Stimulated activated CD4-positive, alpha-beta T cell treated with anti-CD3 and anti-CD28 coated beads, Interleukin-1b, Interleukin-23, amount 100 ng/mL, for 48 hours (primary cell): ENCODE measurements around the gene CCNF.
"Not testable (repeated sequence)": the region's sequence is repeated elsewhere in the genome, so short reads cannot be mapped to it uniquely, and the experiment has no call there.

Source experiments
- DNase-seq: peaks from one replicate; pipeline ENCODE4 v3.0.0-alpha.2; 2020

CCNF gene

GRCh38 chr16:2429771-2430663 lies 770 bp downstream of the CCNF start:
- no peak for DNase-seq

- DNase-seq: no peak
These were observed 3.0 kb downstream of the CCNF start for GRCh38 chr16:2432286-2432685.

DNA sequence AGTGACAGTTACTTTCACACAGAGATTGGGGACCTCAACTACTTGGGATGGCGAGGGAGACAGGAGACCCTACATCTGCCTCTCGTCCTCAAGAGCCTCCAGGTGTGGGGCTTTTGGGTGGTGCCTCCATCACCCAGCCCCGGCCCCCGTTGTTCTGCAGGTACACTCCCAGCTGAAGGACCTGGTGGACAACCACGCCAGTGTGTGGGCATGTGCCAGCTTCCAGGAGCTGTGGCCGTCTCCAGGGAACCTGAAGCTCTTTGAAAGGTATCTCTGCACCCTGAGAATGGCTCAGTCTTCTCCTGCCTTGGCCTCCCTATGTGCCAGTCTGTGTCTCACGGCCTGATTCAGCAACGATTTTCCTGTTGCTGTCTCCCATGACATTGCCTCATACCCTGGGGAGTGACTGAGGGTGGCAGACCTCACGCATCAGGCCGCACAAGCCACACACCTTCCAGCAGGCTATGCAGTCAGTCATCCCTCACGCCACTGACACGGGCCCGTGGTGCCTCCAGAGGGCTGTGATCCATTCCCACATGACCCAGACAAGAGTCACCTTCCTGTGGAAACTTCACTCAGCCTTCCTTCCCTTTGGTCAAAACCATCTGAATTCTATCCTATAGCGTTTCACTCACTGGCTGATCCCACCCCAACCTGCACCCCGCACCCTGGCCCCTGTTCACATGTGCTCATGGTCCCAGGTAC lies 3.7 kb downstream of the CCNF start:
- DNase-seq: no peak

GRCh38 chr16:2435236-2435635 lies 6.0 kb downstream of the CCNF start:
- not testable (repeated sequence) for DNase-seq

DNA sequence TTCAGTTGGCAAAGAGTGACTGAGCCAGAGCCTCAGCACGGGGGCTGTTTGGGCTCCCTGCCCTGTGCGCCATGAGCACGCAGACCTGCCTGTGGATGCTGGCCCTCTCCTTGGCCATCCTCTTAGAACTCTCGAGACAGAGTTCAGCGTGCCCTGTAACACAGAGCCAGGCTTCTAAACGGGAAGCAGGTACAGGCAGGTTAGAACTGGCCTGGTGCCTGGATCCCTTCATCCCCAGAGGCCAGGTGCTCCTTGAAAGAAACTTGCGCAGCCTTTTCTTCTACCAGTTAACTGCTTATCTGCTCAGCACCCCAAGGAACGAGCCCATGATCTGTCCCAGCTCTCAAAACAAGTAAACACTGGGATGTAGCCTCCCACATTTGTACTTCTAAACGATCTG lies 6.9 kb downstream of the CCNF start:
- no peak for DNase-seq

GRCh38 chr16:2437032-2437790 lies 8.0 kb downstream of the CCNF start:
- no peak for DNase-seq

- DNase-seq: no peak
These were observed 8.9 kb downstream of the CCNF start for GRCh38 chr16:2438121-2438520.

DNA sequence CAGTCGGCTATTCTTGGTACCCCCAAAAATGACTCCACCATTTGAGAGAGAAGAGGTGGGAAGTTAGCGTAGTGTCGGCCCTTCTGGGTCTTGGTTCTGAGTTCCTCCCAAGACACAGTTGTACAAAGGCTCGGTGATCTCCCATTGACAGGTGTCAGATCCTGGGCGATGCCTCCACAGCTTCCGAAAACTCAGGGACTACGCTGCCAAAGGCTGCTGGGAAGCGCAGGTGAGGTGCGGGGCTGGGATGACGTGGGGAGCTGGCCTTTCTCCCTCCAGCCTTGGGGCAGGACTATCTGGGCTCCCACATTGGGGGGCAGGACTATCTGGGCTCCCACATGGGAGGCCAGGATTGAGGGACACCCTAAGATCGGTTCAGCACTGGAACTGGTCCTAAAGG lies 10.4 kb downstream of the CCNF start:
- no peak for DNase-seq

DNA sequence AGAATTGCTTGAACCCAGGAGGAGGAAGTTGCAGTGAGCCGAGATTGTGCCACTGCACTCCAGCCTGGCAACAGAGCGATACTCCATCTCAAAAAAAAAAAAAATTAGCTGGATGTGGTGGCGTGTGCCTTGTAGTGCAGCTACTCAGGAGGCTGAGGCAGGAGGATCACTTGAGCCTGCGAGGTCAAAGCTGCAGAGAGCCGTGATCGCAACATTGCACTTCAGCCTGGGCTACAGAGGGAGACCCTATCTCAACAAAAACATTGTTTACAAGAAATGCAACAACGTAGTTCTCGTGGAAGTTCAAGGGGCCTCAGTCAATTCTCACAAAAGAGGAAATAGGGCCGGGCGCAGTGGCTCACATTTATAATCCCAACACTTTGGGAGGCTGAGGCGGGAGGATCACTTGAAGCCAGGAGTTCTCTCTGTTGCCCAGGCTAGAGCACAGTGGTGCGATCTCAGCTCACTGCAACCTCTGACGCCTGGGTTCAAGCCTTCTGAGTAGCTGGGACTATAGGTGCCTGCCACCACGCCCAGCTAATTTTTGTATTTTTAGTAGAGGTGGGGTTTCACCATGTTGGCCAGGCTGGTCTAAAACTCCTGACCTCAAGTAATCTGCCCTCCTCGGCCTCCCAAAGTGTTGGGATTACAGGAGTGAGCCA lies 12.0 kb downstream of the CCNF start:
- not testable (repeated sequence) for DNase-seq

GRCh38 chr16:2443555-2443954 lies 14.3 kb downstream of the CCNF start:
- no peak for DNase-seq

- no peak for DNase-seq
These were observed 18.8 kb downstream of the CCNF start for GRCh38 chr16:2447920-2448583.

GRCh38 chr16:2449118-2449517 lies 19.9 kb downstream of the CCNF start:
- DNase-seq: no peak

DNA sequence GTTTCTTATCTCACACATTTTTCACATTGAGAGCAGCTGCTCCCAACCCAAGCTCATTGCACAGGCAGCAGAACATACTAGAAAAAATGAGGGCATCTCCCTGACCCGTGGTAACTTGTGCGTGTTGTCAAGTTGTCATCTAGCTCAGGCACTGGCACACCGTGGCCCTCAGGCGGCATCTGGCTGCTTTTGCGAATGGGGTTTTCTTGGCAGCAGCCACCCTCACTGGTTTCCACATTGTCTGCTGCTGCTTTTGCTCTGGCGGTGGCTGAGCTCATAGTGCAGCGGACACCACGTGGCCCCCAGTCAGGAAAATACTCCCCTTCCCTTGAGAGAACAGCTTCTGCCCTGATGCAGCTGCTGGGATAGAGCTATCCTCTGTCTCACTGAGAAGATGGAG lies 21.3 kb downstream of the CCNF start:
- DNase-seq: no peak

- DNase-seq: no peak
These were observed 21.7 kb downstream of the CCNF start for GRCh38 chr16:2450975-2451381.

DNA sequence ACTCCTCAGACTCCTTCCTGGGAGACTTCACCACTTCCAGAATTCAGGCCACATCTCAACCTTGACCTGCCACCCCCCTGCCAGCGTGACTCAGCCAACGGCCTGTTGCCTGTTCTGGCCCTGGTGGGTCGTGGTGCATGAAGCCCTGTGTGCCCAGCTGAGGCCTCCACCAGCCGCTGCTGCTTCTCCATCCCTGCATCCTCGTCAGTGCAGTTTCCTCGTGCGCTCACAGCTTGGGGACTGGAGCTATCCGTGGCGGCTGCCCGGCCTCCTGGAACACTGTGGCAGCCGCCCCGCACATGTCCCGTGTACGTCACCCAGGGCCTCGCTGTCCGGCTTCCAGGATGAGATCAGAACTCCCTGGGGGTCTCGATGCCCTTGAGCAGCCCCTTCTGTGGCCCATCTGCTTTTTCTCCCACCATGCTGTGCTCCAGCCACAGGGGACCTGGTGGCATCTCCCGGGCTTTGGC lies 22.6 kb downstream of the CCNF start:
- DNase-seq: no peak

DNA sequence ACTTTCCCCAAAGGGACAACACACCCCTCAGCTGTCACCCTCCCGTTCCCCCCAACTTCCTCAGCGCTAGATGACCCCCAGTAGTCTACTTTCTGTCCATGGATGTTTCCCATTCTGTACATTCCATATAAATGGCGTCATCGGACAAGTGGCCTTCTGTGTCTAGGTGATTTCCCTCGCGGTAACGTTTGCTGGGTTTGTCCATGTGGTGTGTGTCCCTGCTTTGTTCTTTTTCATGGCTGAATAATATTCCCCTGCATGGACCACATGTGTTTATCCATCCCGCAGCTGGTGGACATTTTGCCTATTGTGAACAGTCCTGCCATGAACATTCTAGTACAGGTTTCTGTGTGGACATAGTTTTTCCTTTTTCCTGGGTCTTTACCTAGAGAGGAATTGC lies 23.4 kb downstream of the CCNF start:
- no peak for DNase-seq

GRCh38 chr16:2455081-2455845 lies 26.0 kb downstream of the CCNF start:
- no peak for DNase-seq

- no peak for DNase-seq
These were observed 27.4 kb downstream of the CCNF start for GRCh38 chr16:2456551-2457153.

DNA sequence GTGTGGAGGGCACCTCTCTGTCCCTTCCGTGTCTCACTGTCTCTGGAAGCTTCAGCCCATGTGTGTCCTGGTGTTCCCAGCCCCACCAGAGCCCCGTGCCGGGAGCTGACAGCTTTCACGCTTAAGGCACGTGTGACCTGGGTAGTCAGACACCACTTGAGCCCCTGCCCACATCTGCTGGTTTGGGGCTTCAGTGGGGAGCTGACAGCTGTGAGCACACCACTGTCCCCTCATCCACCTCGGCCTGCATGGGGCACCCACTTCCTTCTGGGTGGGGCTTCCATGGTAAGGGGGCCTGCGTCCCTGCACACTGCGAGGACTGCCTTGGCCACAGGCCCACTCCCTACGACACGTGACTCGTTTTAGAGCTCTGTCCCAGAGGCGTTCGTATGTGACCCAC lies 28.0 kb downstream of the CCNF start:
- no peak for DNase-seq

GRCh38 chr16:2457946-2458345 lies 28.7 kb downstream of the CCNF start:
- DNase-seq: no peak
